Thyroid gland (tissue), 4 donors: ENCODE data around the gene ZAP70. TPM values are rescaled to one million over a fixed set of nuclear protein-coding genes. Genes with fewer than 3 reads are reported as not detected.

Source experiments
- DNase-seq, 2 donors: peaks; one replicate each; pipeline ENCODE4 v3.0.0-alpha.2; 2019
- H3K27ac ChIP-seq, 3 donors: fragments of 200-600 bp; sonication (generic); 1 replicate in 2 of 3; 2 replicates in 1 of 3; pipeline ENCODE4 v1.5.1; 2016 to 2019; ENCODE audit warnings: mild to moderate bottlenecking in 1 of 3, moderate library complexity in 1 of 3
- H3K27me3 ChIP-seq: fragments of 200-600 bp; sonication (generic); one replicate; pipeline ENCODE4 v1.5.1; 2019
- H3K36me3 ChIP-seq, 2 donors: fragments of 200-600 bp; sonication (generic); one replicate each; pipeline ENCODE4 v1.5.1; 2016 to 2019
- H3K4me1 ChIP-seq, 2 donors: fragments of 200-600 bp; sonication (generic); one replicate each; pipeline ENCODE4 v1.5.1; 2017 to 2019
- H3K4me3 ChIP-seq, 3 donors: fragments of 200-600 bp; sonication (generic); replicated peaks in 1 of 3; 1 replicate in 2 of 3; 2 replicates in 1 of 3; pipeline ENCODE4 v1.5.1; 2016; ENCODE audit warnings: mild to moderate bottlenecking in 1 of 3
- H3K9me3 ChIP-seq: fragments of 200-600 bp; sonication (generic); one replicate; pipeline ENCODE4 v1.5.1; 2017
- POLR2A ChIP-seq, 2 donors: fragments of 450-650 bp; IDR thresholded peaks; one replicate each; pipeline ENCODE4 v1.6.1; 2017; ENCODE audit warnings: antibody characterized with exemption in 2 of 2, mild to moderate bottlenecking in 2 of 2, moderate library complexity in 1 of 2
- WGBS, 2 donors: methylation state at CpG; one replicate each; pipeline ENCODE4 v1.1.5; 2017; 5-methylcytosine and 5-hydroxymethylcytosine counted together
- intact Hi-C: fragments of 100-400 bp; cut with DNase I; formaldehyde crosslinking; loops from one replicate; pipeline ENCODE4 v1.15.1; 2023
- total RNA-seq, 4 donors: library from RNA; depleted of rRNA; stranded (reverse); fragments of >200 nt; gene quantifications; one replicate each; pipeline ENCODE4 v1.2.3, GENCODE V29; 2016
- TF ChIP-seq, protein P1 (sequence below), 6 experiments: fragments of 200-600 bp in 3 of 6; fragments of 450-650 bp in 3 of 6; sonication (generic) in 3 of 6; IDR thresholded peaks; one replicate each; pipeline ENCODE4 v1.5.1; 2016 to 2019; ENCODE audit warnings: antibody characterized with exemption in 6 of 6, mild to moderate bottlenecking in 2 of 6, inconsistent platforms in 1 of 6, moderate library complexity in 1 of 6

Gene ZAP70
- total RNA-seq, 4 donors from 2014 or later, result 4.0 to 7.6 (median 4.4) TPM

DNA sequence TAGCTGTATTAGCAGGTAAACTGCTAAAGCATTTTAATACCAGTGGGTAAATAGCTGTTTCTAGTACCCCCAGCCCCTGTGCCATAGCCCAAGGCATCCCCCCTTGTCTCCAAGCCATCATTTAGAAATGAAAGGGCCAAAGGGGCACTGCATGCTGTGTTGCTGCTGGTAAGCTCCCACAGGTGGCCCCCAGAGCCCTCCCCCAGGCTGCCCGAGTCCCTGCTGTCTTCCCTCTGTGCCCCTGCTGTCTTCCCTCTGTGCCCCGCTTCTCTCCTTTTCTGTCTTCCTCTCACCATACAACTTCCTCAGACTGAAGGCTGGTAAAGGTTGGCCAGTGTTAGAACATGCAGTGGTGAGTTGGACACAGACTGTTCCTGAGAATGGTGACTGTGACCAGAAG lies 42.1 kb downstream of the ZAP70 start:
- intact Hi-C loops, result no loop called here
- H3K4me1 ChIP-seq, result peaks cover 7 to 14% of the 10 kb centered on the region in 2 donors
- DNase-seq, result no peak
- H3K9me3 ChIP-seq, result no peaks in the 10 kb centered on the region
- WGBS, 2 donors, result 94 to 97% methylated on average over 2 of the region's 2 CpGs
- H3K4me3 ChIP-seq, result no peak overlapping the region
- H3K27ac ChIP-seq, result no peak overlapping the region
- no peak for TF ChIP-seq POLR2A (IDR thresholded peaks at IDR 0.05)
- TF ChIP-seq, protein P1, sequence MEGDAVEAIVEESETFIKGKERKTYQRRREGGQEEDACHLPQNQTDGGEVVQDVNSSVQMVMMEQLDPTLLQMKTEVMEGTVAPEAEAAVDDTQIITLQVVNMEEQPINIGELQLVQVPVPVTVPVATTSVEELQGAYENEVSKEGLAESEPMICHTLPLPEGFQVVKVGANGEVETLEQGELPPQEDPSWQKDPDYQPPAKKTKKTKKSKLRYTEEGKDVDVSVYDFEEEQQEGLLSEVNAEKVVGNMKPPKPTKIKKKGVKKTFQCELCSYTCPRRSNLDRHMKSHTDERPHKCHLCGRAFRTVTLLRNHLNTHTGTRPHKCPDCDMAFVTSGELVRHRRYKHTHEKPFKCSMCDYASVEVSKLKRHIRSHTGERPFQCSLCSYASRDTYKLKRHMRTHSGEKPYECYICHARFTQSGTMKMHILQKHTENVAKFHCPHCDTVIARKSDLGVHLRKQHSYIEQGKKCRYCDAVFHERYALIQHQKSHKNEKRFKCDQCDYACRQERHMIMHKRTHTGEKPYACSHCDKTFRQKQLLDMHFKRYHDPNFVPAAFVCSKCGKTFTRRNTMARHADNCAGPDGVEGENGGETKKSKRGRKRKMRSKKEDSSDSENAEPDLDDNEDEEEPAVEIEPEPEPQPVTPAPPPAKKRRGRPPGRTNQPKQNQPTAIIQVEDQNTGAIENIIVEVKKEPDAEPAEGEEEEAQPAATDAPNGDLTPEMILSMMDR (IDR thresholded peaks at IDR 0.05), result no peak
- no peaks in the 10 kb centered on the region for H3K27me3 ChIP-seq
- peaks cover 25% of the 10 kb centered on the region in 2 donors for H3K36me3 ChIP-seq

- Histone ChIP-seq H3K27me3 (no peaks in the 10 kb centered on the region), H3K27ac (no peak overlapping the region), H3K36me3 (peaks cover 26 to 35% of the 10 kb centered on the region in 2 donors), H3K4me3 (no peak overlapping the region), H3K4me1 (peaks cover 11 to 18% of the 10 kb centered on the region in 2 donors), H3K9me3 (no peaks in the 10 kb centered on the region)
- TF ChIP-seq, protein P1 (IDR thresholded peaks at IDR 0.05), result no peak
- TF ChIP-seq POLR2A (IDR thresholded peaks at IDR 0.05), result no peak
- WGBS, 2 donors, result 93 to 95% methylated on average over 18 of the region's 18 CpGs
- DNase-seq, result no peak
- intact Hi-C loops, result no loop called here
Measured at GRCh38 chr2:97757062-97757461, 43.7 kb downstream of the ZAP70 start.

DNA sequence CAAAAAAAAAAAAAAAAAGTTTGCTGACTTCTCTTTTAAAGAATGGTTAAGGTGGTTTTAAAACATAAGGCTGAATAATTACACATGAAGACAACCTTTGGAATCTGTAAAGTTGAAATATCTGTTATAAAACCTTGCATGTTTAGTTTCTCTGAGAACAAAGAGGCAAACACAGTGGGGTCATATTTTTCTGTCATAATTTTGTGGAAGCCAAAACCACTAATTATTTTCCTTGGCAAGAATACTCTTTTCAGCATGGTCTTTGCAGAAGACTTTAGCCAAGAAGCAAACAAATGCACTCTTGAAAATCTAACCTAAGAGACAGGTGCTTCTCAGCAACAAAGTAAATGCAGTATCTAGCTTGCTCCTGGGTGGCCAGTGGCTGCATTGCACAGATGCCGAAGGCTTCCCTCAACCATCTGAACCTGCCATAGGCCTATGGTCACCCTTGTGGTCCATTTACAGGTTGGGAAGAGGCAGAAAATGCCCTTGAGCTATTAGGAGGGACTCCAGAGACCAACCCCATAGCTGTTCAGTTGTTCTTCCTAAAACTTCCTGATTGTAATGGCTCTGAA lies 44.8 kb downstream of the ZAP70 start:
- Histone ChIP-seq H3K36me3 (peaks cover 26 to 35% of the 10 kb centered on the region in 2 donors), H3K4me1 (peaks cover 11 to 12% of the 10 kb centered on the region in 2 donors), H3K4me3 (no peak overlapping the region), H3K27ac (no peak overlapping the region), H3K27me3 (no peaks in the 10 kb centered on the region), H3K9me3 (no peaks in the 10 kb centered on the region)
- WGBS, 2 donors, result 92 to 94% methylated on average over 1 of the region's 1 CpG
- DNase-seq, result no peak
- intact Hi-C loops, result no loop called here
- TF ChIP-seq, protein P1 (IDR thresholded peaks at IDR 0.05), result no peak
- no peak for TF ChIP-seq POLR2A (IDR thresholded peaks at IDR 0.05)

GRCh38 chr2:97759727-97760407 lies 46.5 kb downstream of the ZAP70 start:
- TF ChIP-seq POLR2A (IDR thresholded peaks at IDR 0.05), result no peak
- TF ChIP-seq, protein P1 (IDR thresholded peaks at IDR 0.05), result no peak
- H3K36me3 ChIP-seq, result peaks cover 26 to 35% of the 10 kb centered on the region in 2 donors
- whole genome bisulfite sequencing, 2 donors, result 95 to 96% methylated on average over 9 of the region's 9 CpGs
- peaks cover 11 to 12% of the 10 kb centered on the region in 2 donors for H3K4me1 ChIP-seq
- intact Hi-C loops, result no loop called here
- no peak for DNase-seq
- no peak overlapping the region for H3K27ac ChIP-seq
- H3K9me3 ChIP-seq, result no peaks in the 10 kb centered on the region
- H3K4me3 ChIP-seq, result no peak overlapping the region
- H3K27me3 ChIP-seq, result no peaks in the 10 kb centered on the region

GRCh38 chr2:97760480-97761049 lies 47.2 kb downstream of the ZAP70 start:
- Histone ChIP-seq H3K9me3 (no peaks in the 10 kb centered on the region), H3K4me1 (peaks cover 17 to 18% of the 10 kb centered on the region in 2 donors), H3K4me3 (no peak overlapping the region), H3K27ac (no peak overlapping the region), H3K36me3 (peaks cover 26 to 35% of the 10 kb centered on the region in 2 donors), H3K27me3 (no peaks in the 10 kb centered on the region)
- intact Hi-C loops, result no loop called here
- 97% methylated on average over 17 of the region's 17 CpGs for WGBS, 2 donors
- TF ChIP-seq POLR2A (IDR thresholded peaks at IDR 0.05), result no peak
- TF ChIP-seq, protein P1 (IDR thresholded peaks at IDR 0.05), result no peak
- no peak for DNase-seq
